ENCODE measurements around the gene MCRIP1.

MCRIP1 gene

DNA sequence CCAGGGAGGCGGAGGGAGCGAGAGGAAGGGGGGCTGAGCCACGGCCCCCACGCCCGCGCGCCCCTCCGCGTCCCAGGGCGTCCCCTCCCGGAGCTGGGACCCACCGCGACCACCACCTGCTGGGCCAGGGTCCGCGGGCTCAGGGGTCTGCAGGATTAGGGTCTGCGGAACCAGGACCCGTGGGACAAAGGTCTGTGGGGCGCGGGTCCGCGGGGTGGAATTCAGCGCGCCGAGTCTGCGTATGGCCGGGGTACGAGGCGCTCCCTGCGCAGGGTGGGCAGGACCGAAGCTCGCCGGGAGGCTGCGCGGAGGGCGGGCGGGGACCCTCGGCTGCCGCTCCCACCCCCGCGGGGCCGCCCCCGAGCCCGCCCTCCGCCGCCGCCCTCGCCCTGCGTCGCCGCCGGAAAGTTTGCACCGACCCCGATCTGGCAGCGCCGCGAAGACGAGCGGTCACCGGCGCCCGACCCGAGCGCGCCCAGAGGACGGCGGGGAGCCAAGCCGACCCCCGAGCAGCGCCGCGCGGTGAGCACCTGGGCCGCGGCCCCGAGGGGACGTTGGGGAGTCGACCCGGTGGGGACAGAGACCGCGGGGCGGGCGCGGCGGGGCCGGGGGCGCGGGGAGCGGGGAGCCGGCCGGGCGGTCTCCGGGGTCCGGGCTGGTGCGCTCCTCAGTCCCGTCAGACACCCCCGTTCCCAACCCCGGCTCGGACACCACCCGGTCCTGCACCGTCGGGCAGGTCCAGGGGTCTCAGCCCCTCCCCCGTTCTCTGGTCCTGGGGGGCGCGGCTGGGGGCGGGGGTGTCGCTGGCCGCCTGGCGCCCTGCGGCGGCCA, 29.1 kb downstream of the MCRIP1 start, which contains the start of gene GCGR:
TSS of gene GCGR (plus strand) at position 423 of the 831 bp plus-strand sequence. CDS start 4,869 bp downstream, outside the sequence.
- no peak for DNase-seq (ENCODE audit: low read depth in 2 of 2)

GRCh38 chr17:81802856-81803643, 30.0 kb downstream of the MCRIP1 start:
- no peak for DNase-seq (ENCODE audit: low read depth in 2 of 2)

DNA sequence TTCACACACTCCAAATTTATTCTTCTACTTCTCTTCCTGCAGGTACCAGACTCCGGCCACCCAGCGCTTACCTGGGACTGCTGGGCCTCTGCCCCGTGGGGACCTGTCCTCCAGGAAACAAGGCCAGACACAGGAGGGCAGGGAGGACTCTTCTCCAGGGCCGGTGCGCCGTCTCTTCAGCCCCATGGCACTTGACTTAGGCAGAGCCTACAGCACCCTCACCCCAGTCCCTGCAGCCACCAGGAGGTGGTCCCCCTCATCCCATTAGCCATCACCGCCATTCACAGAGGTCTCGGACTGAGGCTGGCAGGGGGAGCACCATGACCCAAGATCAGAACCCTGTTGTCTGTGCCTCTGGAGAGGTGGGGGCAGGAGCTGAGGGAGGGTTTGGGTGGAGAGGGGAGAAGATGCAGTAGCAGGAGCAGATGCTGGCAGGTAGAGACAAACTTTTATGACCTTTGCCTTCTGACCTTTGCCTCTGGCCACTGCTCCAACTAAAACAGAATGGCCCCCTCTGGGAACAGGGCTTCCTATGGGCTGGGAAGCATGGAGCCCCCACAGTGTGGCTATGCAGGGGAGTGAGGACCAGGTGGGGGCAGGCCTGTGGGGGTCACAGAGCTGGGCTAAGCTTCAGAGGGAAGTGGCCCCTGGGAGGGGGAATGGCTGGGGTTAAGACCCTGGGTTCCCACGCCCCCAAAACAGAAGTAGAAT, 30.9 kb downstream of the MCRIP1 start:
- no peak for DNase-seq (ENCODE audit: low read depth in 2 of 2)

- no peak for DNase-seq (ENCODE audit: low read depth in 2 of 2)
These were observed 31.8 kb downstream of the MCRIP1 start for GRCh38 chr17:81801327-81801726.

GRCh38 chr17:81794509-81794908, 38.6 kb downstream of the MCRIP1 start:
- no peak for DNase-seq (ENCODE audit: low read depth in 2 of 2)

- DNase-seq (ENCODE audit: low read depth in 2 of 2): no peak
These were observed 39.0 kb downstream of the MCRIP1 start for GRCh38 chr17:81794074-81794476.

GRCh38 chr17:81792675-81793615, 40.1 kb downstream of the MCRIP1 start:
- DNase-seq (ENCODE audit: low read depth in 2 of 2): no peak
